ENCODE results near the gene PRSS56.

The PRSS56 gene

DNA sequence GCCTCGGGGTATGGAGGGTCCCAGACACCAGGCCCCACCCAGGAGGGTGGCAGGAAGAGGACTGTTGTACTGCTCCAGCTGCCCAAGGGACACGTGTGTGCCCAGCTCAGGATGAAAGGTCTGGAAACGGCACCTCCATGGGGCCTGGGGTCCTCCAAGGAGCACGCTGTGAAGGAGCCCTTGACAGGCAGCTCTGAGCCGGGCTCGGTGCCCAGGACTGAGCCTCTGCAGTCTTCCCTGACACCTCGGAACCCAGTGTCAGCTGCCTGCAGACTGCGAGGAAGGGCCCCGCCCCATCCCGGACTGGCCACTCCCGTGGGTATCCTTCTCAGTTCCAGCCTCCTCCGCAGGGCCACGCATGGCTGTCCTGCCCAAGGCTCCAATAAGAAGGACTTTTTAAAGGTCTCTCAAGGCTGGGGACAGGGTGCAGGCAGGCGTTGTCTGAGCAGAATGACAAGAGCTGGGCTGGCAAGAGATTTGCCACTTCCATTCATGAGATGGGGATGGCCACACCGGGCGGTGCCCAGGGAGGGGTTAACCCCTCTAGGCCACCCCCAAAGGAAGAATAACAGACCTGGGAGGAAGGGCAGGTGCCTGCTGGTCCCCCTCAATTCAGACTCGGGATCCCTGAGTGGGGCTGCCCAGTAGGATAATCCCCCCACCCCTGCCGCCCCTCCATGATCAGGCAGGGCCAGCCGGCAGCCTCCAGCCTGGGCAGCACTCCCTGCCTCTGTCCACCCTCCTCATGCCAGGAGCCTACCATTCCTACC lies 41.4 kb upstream of the PRSS56 start:
- Mint-ChIP-seq H3K9me3 (no peaks in the 10 kb centered on the region), H3K27me3 (ENCODE audit: low read depth) (peaks cover 57% of the 10 kb centered on the region), H3K4me1 (peaks cover 5% of the 10 kb centered on the region), H3K27ac (no peak overlapping the region), H3K4me3 (no peak overlapping the region), H3K36me3 (ENCODE audit: low read depth) (no peaks in the 10 kb centered on the region)
- TF ChIP-seq, protein P1, sequence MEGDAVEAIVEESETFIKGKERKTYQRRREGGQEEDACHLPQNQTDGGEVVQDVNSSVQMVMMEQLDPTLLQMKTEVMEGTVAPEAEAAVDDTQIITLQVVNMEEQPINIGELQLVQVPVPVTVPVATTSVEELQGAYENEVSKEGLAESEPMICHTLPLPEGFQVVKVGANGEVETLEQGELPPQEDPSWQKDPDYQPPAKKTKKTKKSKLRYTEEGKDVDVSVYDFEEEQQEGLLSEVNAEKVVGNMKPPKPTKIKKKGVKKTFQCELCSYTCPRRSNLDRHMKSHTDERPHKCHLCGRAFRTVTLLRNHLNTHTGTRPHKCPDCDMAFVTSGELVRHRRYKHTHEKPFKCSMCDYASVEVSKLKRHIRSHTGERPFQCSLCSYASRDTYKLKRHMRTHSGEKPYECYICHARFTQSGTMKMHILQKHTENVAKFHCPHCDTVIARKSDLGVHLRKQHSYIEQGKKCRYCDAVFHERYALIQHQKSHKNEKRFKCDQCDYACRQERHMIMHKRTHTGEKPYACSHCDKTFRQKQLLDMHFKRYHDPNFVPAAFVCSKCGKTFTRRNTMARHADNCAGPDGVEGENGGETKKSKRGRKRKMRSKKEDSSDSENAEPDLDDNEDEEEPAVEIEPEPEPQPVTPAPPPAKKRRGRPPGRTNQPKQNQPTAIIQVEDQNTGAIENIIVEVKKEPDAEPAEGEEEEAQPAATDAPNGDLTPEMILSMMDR (IDR thresholded peaks at IDR 0.05; ENCODE audit: unreplicated experiment in 3 of 3) = no peak

DNA sequence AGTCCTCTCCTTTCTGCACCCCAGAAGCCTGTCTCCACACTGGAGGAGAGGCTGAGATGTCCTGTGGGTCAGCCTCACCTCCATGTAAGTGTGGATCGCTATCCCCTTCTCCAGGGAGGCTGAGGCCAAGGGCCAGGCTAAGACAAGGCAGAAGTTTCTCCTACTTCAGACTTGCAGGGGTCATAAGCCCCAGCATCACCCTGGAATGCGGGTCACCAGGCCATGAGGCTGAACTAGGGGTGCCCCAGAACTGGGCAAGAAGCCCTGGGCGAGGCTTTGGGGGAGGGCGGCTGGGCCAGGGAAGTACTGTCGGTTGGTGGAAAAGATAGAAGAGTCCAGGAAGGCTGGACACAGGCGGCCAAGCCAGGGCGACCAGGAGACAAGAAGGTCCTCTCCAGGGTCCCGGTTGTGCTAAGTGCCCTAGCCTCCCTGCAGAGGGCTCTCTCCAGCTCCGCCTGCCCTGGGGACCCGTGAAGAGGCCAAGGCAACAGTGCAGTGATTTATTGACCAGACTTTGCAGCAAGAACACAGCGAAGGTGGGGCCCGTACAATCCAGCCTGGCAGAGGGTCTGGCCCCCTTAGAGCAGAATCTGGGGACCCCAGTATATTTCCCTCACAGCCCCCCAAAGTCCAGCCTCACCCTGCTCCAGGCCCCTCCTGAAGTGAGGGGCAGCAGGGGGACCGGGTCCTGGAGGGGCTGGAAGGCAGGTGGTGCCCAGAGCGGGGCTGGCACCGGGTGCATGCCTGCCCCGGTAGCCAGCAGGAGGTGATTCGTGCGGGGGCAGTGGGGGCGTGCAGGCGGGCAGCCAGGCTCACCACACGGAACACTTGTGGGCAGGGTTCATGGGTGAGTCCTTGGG lies 40.6 kb upstream of the PRSS56 start:
- Mint-ChIP-seq H3K4me1 (peaks cover 2% of the 10 kb centered on the region), H3K36me3 (ENCODE audit: low read depth) (no peaks in the 10 kb centered on the region), H3K4me3 (no peak overlapping the region)

DNA sequence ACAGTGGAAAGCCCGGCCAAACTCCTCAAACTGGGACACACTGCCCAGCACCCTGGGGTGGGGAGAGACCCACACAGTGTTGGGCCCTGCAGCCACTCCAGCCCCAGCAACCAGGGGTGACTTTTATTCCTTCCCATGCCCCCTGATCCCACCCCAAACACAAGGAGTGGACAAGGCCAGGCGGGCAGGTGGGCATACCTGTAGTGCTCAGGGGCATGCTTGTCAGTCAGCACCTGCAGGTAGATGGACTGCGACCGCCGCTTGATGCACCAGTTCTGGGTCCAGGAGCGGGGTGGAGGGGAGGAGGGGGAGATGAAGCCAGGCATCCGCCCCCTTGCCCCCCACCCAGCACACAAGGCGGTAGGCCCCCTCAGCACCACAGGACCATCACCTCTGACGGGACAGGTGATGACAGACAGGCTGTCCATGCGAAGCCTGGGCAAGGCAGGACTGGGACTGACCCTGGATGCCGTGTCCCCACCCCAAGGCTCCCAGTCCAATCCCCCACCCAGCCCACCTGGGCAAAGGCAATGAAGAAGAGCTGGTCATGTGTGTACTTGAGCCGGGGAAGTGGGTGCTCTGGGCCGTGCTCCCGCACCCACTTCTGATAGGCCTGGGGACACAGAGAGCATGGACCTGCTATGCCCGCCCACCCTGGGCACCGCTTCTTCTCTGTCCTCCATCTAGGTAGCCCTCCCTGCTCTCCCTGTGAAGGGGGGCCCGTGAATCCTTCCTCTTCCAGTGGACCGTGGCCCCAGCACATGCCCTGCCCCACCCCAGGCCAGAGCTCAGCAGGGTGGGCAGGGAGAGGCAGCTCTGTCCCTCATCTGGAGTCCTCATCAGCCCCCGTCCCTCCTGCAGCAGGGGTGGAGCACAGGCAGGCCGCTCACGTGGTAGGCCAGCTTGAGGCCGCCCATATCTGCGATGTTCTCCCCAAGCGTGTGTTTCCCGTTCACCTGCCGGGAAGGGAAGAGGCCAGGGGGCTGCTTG lies 39.7 kb upstream of the PRSS56 start:
- Mint-ChIP-seq H3K4me1 (no peaks in the 10 kb centered on the region), H3K4me3 (no peak overlapping the region), H3K27me3 (ENCODE audit: low read depth) (peaks cover 63% of the 10 kb centered on the region), H3K27ac (no peak overlapping the region), H3K36me3 (ENCODE audit: low read depth) (no peaks in the 10 kb centered on the region), H3K9me3 (no peaks in the 10 kb centered on the region)
- TF ChIP-seq, protein P1 (IDR thresholded peaks at IDR 0.05; ENCODE audit: unreplicated experiment in 3 of 3) = no peak

More for the DNA sequence above, 40.6 kb upstream of the PRSS56 start:
- H3K27me3 Mint-ChIP-seq (ENCODE audit: low read depth) = peaks cover 59% of the 10 kb centered on the region
- no peaks in the 10 kb centered on the region for H3K9me3 Mint-ChIP-seq
- TF ChIP-seq, protein P1 (IDR thresholded peaks at IDR 0.05; ENCODE audit: unreplicated experiment in 3 of 3) = no peak
- H3K27ac Mint-ChIP-seq = no peak overlapping the region

DNA sequence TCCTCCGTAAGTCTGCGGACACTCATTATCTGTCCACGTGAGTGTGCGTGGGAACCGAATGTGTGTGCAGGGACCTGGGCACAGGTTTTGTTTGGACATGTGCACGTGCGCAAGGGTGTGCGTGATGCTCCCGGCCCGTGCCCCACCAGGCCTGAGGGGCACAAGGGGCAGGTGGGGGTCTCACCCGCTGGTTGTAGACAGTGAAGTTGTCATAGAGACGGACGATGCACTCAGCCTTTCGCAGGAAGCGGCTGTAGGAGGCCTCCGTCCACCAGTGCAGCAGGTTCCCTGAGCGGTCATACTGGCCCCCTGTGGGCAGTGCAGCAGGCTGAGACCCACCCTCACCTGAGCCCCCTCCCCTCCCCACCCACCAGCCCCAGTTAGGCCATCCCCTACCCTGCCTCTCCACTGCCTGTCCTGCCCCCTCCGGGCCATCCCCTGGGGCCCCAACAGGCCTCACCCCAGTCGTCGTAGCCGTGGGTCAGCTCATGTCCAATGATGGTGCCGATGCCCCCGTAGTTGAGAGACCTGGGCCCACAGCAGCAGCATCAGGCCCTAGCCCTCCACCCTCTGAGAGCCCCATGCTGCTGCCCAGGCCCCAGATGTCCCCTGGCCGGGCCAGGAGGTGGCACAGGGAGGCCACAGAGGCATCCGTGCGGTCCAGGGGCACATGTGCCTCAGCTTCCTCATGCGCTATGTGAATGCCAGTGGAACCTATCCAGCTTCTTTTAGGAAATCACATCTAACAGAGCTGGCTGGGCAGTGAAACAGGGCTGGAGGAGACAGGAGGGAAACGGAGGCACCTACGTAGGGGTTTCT lies 38.7 kb upstream of the PRSS56 start:
- H3K27ac Mint-ChIP-seq = no peak overlapping the region
- peaks cover 66% of the 10 kb centered on the region for H3K27me3 Mint-ChIP-seq (ENCODE audit: low read depth)
- H3K36me3 Mint-ChIP-seq (ENCODE audit: low read depth) = no peaks in the 10 kb centered on the region
- H3K4me3 Mint-ChIP-seq = no peak overlapping the region
- TF ChIP-seq, protein P1 (IDR thresholded peaks at IDR 0.05; ENCODE audit: unreplicated experiment in 3 of 3) = no peak
- H3K4me1 Mint-ChIP-seq = no peaks in the 10 kb centered on the region
- H3K9me3 Mint-ChIP-seq = no peaks in the 10 kb centered on the region
